GM18511 (cell line): ENCODE results near the gene UGT2B17.

Source experiments
- ATAC-seq: cut with Tn5 transposase; IDR thresholded peaks from one replicate; pipeline ENCODE4 v1.9.1; 2021; ENCODE audit warnings: mild to moderate bottlenecking, moderate library complexity; ENCODE audit not compliant: unreplicated experiment

Gene UGT2B17

GRCh38 chr4:68490826-68491457, 85.2 kb downstream of the UGT2B17 start:
- no peak for ATAC-seq

GRCh38 chr4:68489338-68489737, 86.8 kb downstream of the UGT2B17 start:
- ATAC-seq, result no peak
